CD4-positive, alpha-beta T cell treated with Interleukin-10 for 1 hour (primary cell): ENCODE measurements around the gene DNAH9.

Experiments used
- DNase-seq: peaks from one replicate; pipeline ENCODE4 v3.0.0-alpha.2; 2020

DNAH9 gene

DNA sequence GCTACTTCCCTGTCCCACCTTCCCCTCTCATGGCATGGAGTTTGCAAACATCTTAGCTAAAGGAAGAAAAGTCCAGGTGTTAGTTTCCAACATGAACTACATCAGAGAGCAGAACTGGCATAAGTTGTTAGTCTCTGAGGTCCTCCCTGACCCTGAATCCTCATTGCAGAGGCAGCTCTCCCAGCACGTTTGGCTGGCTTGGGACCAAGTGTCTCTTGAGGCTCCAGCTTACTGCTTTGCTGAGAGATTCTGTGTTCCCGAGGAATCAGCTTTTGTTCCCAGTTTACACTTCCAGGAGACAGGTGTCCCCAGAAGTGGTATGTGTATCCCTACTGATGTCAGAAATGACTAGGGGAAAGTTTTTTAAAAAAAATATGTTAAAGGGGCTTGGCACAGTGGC lies 14.7 kb downstream of the DNAH9 start:
- DNase-seq = no peak

GRCh38 chr17:11618861-11619566 lies 20.7 kb downstream of the DNAH9 start:
- no peak for DNase-seq

GRCh38 chr17:11622492-11622891 lies 24.2 kb downstream of the DNAH9 start:
- DNase-seq = no peak

GRCh38 chr17:11624976-11625375 lies 26.7 kb downstream of the DNAH9 start:
- no peak for DNase-seq

DNA sequence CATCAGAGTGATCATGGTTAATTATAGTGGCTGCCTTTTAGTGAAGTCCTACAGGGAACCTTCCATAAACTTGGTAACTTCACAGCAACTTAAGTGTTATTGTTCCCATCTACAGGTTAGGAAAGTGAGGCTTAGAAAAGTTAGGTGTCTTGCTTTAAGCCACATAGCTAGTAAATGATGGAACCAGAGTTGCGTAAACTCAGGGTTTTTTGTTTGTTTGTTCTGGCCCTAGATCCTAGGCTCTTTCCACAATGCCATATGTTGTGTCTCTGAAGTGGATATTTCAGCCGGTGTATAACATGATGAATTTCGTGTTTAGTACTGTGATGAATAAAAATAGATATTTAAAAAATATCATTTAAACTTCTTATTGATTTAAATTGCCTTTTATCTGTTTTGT lies 27.6 kb downstream of the DNAH9 start:
- DNase-seq = no peak

DNA sequence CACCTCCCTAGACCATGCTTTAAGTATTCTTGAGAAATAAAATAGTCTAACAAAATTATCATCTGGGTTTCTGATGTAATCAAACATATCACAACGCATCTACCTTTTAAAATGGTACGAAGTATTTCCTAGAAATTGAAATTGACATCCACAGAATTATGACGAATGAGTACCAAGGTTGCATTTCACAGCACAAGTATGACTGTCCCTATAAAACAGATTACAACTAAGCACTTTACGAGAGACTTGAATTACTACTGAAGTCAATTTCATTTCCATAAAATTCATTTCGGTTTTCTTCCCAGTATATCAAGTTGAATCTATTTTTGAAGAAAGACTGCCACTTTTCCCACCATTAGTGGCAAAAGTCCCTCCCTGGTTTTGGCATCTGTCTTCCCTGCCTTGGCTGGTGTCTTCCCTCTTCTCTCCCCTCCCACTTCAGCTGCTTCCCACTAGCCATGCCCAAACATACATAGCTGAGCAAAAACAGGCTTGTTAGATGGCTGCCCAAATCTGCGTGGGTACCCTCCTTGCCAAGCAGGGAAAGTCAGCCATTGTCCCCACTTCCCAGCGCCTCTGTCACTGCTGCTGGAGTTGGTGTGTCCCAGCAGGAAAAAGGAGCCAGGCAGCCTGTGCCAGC lies 29.2 kb downstream of the DNAH9 start:
- no peak for DNase-seq

- DNase-seq = no peak
These were observed 30.1 kb downstream of the DNAH9 start for GRCh38 chr17:11628374-11628773.

- no peak for DNase-seq
These were observed 30.6 kb downstream of the DNAH9 start for GRCh38 chr17:11628831-11629230.

GRCh38 chr17:11636771-11637170 lies 38.5 kb downstream of the DNAH9 start:
- DNase-seq = no peak

DNA sequence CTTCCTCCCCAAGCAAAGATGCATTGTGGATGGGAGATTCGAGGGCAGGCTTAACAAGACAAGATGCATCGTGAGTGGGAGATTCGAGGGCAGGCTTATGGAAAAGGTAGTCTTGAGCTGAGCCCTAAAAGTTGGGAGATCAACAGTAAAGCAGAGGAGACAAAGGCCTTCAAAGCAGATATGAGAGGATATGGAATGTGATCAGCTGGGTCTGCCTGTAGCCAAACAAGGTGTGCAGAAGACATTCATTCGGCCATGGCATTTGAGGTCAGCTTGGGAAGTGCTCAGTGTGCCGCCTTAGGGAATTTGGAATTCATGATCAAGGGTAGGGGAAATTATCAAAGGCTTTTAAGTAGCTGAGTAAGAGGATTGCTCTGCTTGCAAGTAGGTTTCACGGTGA lies 39.5 kb downstream of the DNAH9 start:
- DNase-seq = no peak

DNA sequence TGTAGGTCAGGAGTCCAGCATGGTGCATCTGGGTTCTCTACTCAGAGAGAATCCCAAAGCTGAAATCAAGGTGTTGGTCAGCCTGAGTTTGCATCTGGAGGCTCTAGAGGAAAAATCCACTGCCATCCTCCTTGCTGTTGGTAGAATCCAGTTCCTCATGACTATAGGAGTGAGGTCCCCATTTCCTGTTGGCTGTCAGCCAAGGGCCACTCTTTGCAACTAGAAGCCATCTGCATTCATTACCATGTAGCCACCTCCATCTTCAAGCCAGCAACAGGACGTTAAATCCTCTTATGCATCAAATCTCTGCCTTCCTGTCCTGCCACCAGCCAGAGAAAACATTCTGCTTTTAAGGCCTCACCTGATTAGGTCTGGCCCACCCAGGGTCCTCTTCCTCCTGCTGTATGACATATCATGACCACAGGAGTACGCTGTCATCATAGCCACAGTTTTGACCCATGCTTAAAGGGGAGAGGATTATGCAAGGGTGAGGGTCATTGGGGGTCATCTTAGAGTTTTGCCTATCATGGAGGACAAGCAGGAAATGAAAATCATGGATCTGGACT lies 40.5 kb downstream of the DNAH9 start:
- no peak for DNase-seq

DNA sequence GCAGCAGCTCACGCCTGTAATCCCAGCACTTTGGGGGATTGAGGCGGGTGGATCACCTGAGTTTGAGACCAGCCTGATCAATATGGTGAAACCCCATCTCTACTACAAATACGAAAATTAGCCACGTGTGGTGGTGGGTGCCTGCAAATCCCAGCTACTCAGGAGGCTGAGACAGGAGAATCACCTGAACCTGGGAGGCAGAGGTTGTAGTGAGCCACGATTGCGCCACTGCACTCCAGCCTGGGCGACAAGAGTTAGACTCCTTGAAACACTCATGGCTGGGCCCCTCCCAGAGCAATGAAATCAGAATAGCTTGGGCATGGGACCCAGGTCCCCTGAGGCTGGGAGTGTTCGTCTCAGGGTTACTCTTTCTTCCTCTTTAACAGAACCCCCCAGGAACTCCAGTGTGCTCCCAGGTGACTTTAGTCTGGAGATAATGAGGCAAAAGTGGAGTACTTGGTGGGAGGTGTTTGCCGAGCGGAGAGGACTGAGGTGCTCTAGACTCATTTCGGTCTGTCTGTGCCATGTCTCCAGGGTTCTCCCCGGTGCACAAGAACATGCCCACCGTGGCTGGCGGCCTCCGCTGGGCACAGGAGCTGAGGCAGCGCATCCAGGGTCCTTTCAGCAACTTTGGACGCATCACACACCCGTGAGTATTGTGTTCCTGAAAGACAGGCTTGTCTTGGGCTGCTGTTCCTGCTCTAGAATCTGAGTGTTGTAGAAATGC lies 41.6 kb downstream of the DNAH9 start:
- DNase-seq = no peak

GRCh38 chr17:11640463-11640814 lies 42.2 kb downstream of the DNAH9 start:
- DNase-seq = no peak

- DNase-seq = no peak
These were observed 43.4 kb downstream of the DNAH9 start for GRCh38 chr17:11641521-11642275.

- DNase-seq = no peak
These were observed 44.4 kb downstream of the DNAH9 start for GRCh38 chr17:11642655-11643054.

DNA sequence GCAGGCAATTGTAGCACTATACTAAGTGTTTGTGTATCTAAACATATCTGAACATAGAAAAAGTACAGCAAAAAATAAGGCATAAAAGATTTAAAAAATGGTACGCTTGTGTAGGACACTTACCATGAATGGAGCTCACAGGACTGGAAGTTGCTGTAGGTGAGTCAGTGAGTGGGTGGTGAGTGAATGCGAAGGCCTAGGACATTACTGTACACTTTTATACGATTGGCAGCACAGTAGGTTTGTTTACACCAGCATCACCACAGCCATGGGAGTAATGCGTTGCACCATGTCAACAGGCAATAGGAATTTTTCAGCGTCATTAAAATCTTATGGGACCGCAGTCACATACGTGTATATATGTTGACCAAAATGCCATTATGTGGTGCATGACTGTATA lies 45.6 kb downstream of the DNAH9 start:
- no peak for DNase-seq

DNA sequence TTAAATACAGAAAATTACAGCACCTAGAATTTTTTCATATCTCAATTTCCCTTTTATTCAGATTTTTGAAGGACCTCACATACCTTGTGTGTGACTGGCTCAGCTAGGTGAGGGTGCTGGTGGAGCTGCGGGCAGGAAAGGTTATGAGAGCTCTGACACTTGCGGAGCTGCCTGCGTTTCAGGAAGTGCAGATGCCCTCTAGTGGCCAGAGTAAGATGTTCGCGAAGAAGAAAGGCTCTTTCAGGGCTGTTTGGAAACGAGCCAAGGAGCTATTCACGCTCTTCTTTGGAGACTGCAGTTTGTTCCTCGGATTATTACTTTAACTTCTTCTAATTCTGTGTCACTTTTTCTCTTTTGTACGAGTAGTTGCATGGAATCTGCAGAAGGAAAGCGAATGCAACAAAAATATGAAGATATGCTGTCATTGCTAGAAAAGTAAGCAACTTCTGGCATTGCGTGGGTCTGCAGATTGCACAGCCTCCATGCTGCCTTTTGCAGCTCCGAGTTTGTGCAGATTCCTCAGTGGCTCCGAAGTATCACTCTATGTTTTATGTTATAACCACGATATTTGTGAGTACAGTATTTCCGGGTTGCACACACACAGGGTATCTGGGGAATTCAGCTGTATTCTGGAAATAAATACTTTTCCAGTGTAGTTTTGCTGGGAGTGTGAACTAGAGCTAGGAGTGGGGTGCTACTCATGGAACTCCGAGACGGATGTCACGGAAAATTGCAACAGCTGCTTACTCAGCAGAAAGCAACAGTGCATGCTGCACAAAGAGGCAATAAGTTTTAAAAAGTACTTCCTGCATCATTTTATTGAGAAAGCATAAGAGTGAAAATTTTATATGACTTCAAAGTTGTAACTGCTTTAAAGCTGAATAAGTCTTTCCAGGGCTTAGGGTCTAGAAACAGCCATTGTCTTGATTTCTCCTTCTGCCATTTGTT lies 46.3 kb downstream of the DNAH9 start:
- peak; percentile 23 for DNase-seq

DNA sequence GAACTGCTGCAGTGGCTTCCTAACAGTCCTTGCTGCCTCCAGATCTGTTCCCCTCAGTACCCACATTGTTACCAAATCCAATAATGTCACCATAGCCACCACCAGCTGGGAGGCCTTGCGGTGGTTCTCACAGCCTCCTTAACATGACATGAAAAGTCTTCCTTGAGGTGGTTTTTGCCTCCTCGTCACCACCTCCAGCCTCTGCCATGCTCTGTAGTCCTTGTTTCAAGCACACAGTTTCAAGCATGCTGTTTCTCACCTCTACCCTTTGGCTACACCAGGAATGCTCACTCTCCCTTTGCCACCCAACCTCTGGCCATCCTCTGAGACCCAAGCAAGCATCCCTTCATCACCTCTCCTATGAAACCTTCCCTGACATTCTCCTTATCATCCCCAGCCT lies 47.2 kb downstream of the DNAH9 start:
- no peak for DNase-seq

- no peak for DNase-seq
These were observed 52.8 kb downstream of the DNAH9 start for GRCh38 chr17:11651089-11651488.

GRCh38 chr17:11668618-11669017 lies 70.3 kb downstream of the DNAH9 start:
- no peak for DNase-seq

DNA sequence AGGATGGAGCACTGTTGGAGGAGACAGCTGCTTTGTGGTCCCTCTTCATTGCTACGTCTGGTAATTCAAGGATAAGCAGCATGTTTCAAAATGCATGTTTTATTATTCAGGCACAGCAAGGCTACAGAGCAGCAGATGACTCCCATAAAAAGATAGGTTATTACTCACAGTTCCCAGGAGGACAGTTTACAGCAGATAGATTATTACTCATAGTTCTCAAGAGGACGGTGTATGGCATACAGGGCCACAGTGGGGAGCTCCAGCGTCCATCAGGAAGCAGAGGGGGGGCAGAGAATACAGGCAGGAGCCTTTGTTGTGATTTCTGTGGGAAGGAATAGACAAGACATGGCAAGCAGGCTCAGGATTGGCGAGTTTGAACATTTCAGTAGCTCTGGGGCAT lies 72.9 kb downstream of the DNAH9 start:
- no peak for DNase-seq

DNA sequence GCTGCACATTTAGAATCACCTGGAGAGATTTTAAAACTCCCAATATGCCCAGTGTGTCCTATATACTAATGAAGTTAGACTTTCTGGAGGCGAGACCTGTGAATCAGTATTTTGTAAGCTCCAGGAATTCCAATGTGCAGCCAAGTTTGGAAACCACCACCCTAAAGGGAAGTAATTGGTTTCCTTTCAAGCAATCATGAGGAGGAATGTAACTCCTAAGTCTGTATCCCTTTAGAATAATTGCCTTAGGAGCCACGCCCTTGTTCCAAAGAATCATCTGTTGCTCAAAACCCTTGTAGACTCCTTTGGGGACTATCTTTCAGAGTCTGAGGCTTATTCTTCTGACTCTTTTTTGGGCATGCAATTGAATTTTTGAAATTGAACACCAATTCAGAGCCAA lies 84.4 kb downstream of the DNAH9 start:
- DNase-seq = no peak
